NCI-H1436 treated with DMSO at 0.1 percent for 48 hours (cell line): ENCODE measurements around the gene IL1RL2.

Experiments used
- DNase-seq: peaks from one replicate; lab custom pipeline; 2025; lab: John Stamatoyannopoulos, UW

IL1RL2 gene

GRCh38 chr2:102267774-102268173, 81.0 kb downstream of the IL1RL2 start:
- no peak for DNase-seq

- DNase-seq, result no peak
Observed at GRCh38 chr2:102268510-102269199, 81.8 kb downstream of the IL1RL2 start.

- no peak for DNase-seq
Observed at GRCh38 chr2:102269200-102269524, 82.3 kb downstream of the IL1RL2 start.

GRCh38 chr2:102271844-102272243, 85.0 kb downstream of the IL1RL2 start:
- no peak for DNase-seq

- DNase-seq, result no peak
Observed at GRCh38 chr2:102273619-102274211, 86.9 kb downstream of the IL1RL2 start.

GRCh38 chr2:102276549-102277201, 89.9 kb downstream of the IL1RL2 start:
- DNase-seq, result no peak

GRCh38 chr2:102277202-102277700, 90.4 kb downstream of the IL1RL2 start:
- no peak for DNase-seq

GRCh38 chr2:102278720-102279390, 92.0 kb downstream of the IL1RL2 start:
- DNase-seq, result no peak

- no peak for DNase-seq
Observed at GRCh38 chr2:102279391-102279735, 92.5 kb downstream of the IL1RL2 start.

GRCh38 chr2:102282678-102283091, 95.9 kb downstream of the IL1RL2 start:
- DNase-seq, result no peak

- no peak for DNase-seq
Observed at GRCh38 chr2:102283996-102284395, 97.2 kb downstream of the IL1RL2 start.

GRCh38 chr2:102284611-102285010, 97.8 kb downstream of the IL1RL2 start:
- no peak for DNase-seq

GRCh38 chr2:102285368-102285767, 98.5 kb downstream of the IL1RL2 start:
- no peak for DNase-seq

- DNase-seq, result no peak
Observed at GRCh38 chr2:102286041-102286440, 99.2 kb downstream of the IL1RL2 start.

- no peak for DNase-seq
Observed at GRCh38 chr2:102289129-102289528, 102.3 kb downstream of the IL1RL2 start.
